ENCODE data around the gene DGLUCY.
"Not testable (repeated sequence)": the region's sequence is repeated elsewhere in the genome, so short reads cannot be mapped to it uniquely, and the experiment has no call there.

Gene DGLUCY

DNA sequence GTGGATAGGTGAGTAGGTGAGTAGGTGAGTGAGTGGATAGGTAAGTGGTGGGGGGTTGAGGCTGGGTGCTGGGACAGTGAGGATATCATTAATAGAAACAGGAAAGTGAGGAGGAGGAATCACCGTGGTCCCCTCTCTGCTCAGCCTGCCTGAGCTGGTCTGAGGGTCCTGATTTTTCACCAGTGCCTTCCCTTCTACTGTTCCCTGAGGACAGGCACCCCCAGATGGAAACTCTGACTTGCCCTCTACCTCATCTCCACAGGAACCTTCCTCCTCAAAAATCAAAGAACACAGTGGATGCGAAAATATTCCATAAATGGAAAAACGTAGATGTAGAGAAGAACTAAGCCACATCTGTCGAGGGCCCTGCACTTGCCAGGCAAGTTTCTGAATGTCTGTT is 128.8 kb downstream of the DGLUCY start:
- no CpG with 5 or more reads among the region's 4 CpGs for WGBS (ENCODE audit: extremely low coverage, insufficient coverage, low lambda C conversion rate)
- Histone ChIP-seq H3K4me1 (ENCODE audit: control insufficient read depth, low read depth, low read length) (no peaks in the 10 kb centered on the region), H3K79me2 (ENCODE audit: control insufficient read depth, insufficient read depth, low read length) (no peaks in the 10 kb centered on the region), H3K27me3 (ENCODE audit: insufficient read depth, low read length, poor library complexity) (no peaks in the 10 kb centered on the region), H2BK5ac (ENCODE audit: low read length) (no peak overlapping the region), H2BK120ac (ENCODE audit: low read depth, low read length) (no peak overlapping the region), H3K4me2 (ENCODE audit: low read length) (no peak overlapping the region), H4K8ac (ENCODE audit: low read depth, low read length) (no peak overlapping the region), H3K27ac (ENCODE audit: low read depth, low read length) (no peak overlapping the region), H3K36me3 (ENCODE audit: control insufficient read depth, insufficient read depth, low read length) (no peaks in the 10 kb centered on the region), H4K5ac (ENCODE audit: low read length) (no peak overlapping the region), H2AK5ac (ENCODE audit: low read length) (no peak overlapping the region), H3K4ac (ENCODE audit: low read depth, low read length) (no peak overlapping the region), H3K56ac (ENCODE audit: low read length) (no peak overlapping the region), H3K4me3 (ENCODE audit: low read length) (no peak overlapping the region), H3K9ac (ENCODE audit: low read length) (no peak overlapping the region), H3K79me1 (ENCODE audit: low read length) (no peaks in the 10 kb centered on the region), H3K23ac (ENCODE audit: low read length) (no peak overlapping the region), H3K18ac (ENCODE audit: low read length) (no peak overlapping the region), H2BK15ac (replicated peaks; ENCODE audit: low read depth) (no peak overlapping the region)
- DNase-seq = no peak

DNA sequence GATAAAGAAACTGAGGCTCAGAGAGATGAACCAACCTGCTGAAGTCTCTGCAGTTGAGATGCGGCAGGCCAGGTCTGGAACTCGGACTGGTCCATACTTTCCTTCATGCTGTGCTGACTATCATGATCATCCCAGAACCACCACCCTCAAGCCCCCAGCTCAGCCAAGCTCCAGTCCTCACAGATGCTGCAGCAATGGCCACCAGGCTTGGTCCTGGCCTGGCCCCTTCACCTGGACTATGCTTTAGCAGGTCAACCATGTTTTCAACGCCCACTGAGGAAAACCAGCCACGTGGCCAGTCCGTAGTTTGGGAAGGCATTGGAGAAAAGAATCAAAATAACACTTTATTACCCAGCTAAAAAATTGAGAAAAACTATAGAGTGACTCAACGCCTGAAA is 129.2 kb downstream of the DGLUCY start:
- H3K79me1 ChIP-seq (ENCODE audit: low read length) = no peaks in the 10 kb centered on the region
- H3K56ac ChIP-seq (ENCODE audit: low read length) = no peak overlapping the region
- H2BK5ac ChIP-seq (ENCODE audit: low read length) = no peak overlapping the region
- H3K27me3 ChIP-seq (ENCODE audit: insufficient read depth, low read length, poor library complexity) = no peaks in the 10 kb centered on the region
- no peak overlapping the region for H3K23ac ChIP-seq (ENCODE audit: low read length)
- H3K9ac ChIP-seq (ENCODE audit: low read length) = no peak overlapping the region
- H2BK15ac ChIP-seq (replicated peaks; ENCODE audit: low read depth) = no peak overlapping the region
- no peak overlapping the region for H3K27ac ChIP-seq (ENCODE audit: low read depth, low read length)
- no peak overlapping the region for H4K5ac ChIP-seq (ENCODE audit: low read length)
- no peak overlapping the region for H4K8ac ChIP-seq (ENCODE audit: low read depth, low read length)
- DNase-seq = no peak
- no peak overlapping the region for H3K4me3 ChIP-seq (ENCODE audit: low read length)
- WGBS (ENCODE audit: extremely low coverage, insufficient coverage, low lambda C conversion rate) = no CpG with 5 or more reads among the region's 6 CpGs
- no peaks in the 10 kb centered on the region for H3K36me3 ChIP-seq (ENCODE audit: control insufficient read depth, insufficient read depth, low read length)
- H3K18ac ChIP-seq (ENCODE audit: low read length) = no peak overlapping the region
- H2BK120ac ChIP-seq (ENCODE audit: low read depth, low read length) = no peak overlapping the region
- no peak overlapping the region for H3K4me2 ChIP-seq (ENCODE audit: low read length)
- no peak overlapping the region for H3K4ac ChIP-seq (ENCODE audit: low read depth, low read length)
- no peaks in the 10 kb centered on the region for H3K4me1 ChIP-seq (ENCODE audit: control insufficient read depth, low read depth, low read length)
- no peaks in the 10 kb centered on the region for H3K79me2 ChIP-seq (ENCODE audit: control insufficient read depth, insufficient read depth, low read length)
- H2AK5ac ChIP-seq (ENCODE audit: low read length) = no peak overlapping the region

DNA sequence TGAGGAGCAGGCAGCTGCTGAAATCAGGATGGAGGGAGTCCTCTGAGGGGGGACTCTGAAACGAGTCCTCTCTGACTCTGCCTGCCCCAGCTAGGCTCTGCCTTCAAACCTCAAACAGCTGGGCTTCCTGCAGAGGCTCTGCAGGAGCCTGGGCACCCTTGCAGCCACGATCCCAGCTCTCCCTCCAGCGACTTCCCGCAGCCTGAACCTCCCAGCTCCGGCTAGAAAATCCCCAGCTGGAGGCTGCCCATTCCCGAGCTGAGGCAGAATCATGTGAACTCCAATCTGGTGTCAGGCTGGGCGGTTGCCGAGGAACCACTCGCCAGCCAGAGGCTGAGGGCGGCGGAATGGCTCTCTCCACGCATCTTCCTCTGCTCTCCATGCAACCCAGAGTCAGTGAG is 130.6 kb downstream of the DGLUCY start, which contains the start of gene GPR68:
GPR68 (minus strand) TSS at position 204 of the 401 bp plus-strand sequence. CDS start 9,654 bp downstream, outside the sequence.
- Histone ChIP-seq H3K4me2 (ENCODE audit: low read length) (no peak within 1 kb of the TSS), H2BK5ac (ENCODE audit: low read length) (no peak within 1 kb of the TSS), H3K79me2 (ENCODE audit: control insufficient read depth, insufficient read depth, low read length) (no peaks in the 10 kb centered on the region), H3K4ac (ENCODE audit: low read depth, low read length) (no peak within 1 kb of the TSS), H3K36me3 (ENCODE audit: control insufficient read depth, insufficient read depth, low read length) (no peaks in the 10 kb centered on the region), H4K5ac (ENCODE audit: low read length) (no peak within 1 kb of the TSS), H3K27me3 (ENCODE audit: insufficient read depth, low read length, poor library complexity) (no peaks in the 10 kb centered on the region), H3K56ac (ENCODE audit: low read length) (no peak within 1 kb of the TSS), H3K4me3 (ENCODE audit: low read length) (no peak within 1 kb of the TSS), H4K8ac (ENCODE audit: low read depth, low read length) (no peak within 1 kb of the TSS), H2BK15ac (replicated peaks; ENCODE audit: low read depth) (no peak within 1 kb of the TSS), H2AK5ac (ENCODE audit: low read length) (no peak within 1 kb of the TSS), H3K4me1 (ENCODE audit: control insufficient read depth, low read depth, low read length) (no peaks in the 10 kb centered on the region), H3K18ac (ENCODE audit: low read length) (no peak within 1 kb of the TSS), H2BK120ac (ENCODE audit: low read depth, low read length) (no peak within 1 kb of the TSS), H3K23ac (ENCODE audit: low read length) (peak within 1 kb of the TSS; percentile 66), H3K27ac (ENCODE audit: low read depth, low read length) (no peak within 1 kb of the TSS), H3K9ac (ENCODE audit: low read length) (no peak within 1 kb of the TSS), H3K79me1 (ENCODE audit: low read length) (no peaks in the 10 kb centered on the region)
- DNase-seq = no peak
- no CpG with 5 or more reads among the region's 12 CpGs for WGBS (ENCODE audit: extremely low coverage, insufficient coverage, low lambda C conversion rate)

DNA sequence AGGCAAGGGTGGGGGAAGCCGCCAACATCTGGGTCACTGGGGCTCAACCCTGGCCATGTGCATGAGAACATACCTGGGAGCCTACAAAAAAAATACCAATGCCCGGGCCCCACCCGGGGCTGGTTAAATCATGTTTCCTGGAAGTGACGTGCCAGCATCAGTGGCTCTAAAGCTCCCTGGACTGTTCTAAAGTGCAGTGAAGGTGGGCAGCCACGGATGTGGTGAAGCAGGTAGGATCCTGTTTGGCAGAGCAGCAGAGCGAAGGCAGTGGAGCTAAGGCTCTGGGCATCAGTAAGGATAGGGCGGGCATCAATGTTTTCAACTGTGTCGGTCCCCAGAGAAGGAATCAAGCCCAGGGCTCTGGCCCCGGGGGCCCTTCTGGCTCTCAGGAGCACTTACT is 131.2 kb downstream of the DGLUCY start:
- Histone ChIP-seq H3K4me3 (ENCODE audit: low read length) (no peak overlapping the region), H2BK120ac (ENCODE audit: low read depth, low read length) (no peak overlapping the region), H3K56ac (ENCODE audit: low read length) (no peak overlapping the region), H3K4me1 (ENCODE audit: control insufficient read depth, low read depth, low read length) (no peaks in the 10 kb centered on the region), H3K27ac (ENCODE audit: low read depth, low read length) (no peak overlapping the region), H2AK5ac (ENCODE audit: low read length) (no peak overlapping the region), H4K5ac (ENCODE audit: low read length) (no peak overlapping the region), H3K23ac (ENCODE audit: low read length) (no peak overlapping the region), H3K27me3 (ENCODE audit: insufficient read depth, low read length, poor library complexity) (no peaks in the 10 kb centered on the region), H3K18ac (ENCODE audit: low read length) (no peak overlapping the region), H4K8ac (ENCODE audit: low read depth, low read length) (no peak overlapping the region), H3K9ac (ENCODE audit: low read length) (no peak overlapping the region), H2BK5ac (ENCODE audit: low read length) (no peak overlapping the region), H3K79me2 (ENCODE audit: control insufficient read depth, insufficient read depth, low read length) (no peaks in the 10 kb centered on the region), H3K4ac (ENCODE audit: low read depth, low read length) (no peak overlapping the region), H3K4me2 (ENCODE audit: low read length) (no peak overlapping the region), H3K79me1 (ENCODE audit: low read length) (no peaks in the 10 kb centered on the region), H2BK15ac (replicated peaks; ENCODE audit: low read depth) (no peak overlapping the region), H3K36me3 (ENCODE audit: control insufficient read depth, insufficient read depth, low read length) (no peaks in the 10 kb centered on the region)
- WGBS (ENCODE audit: extremely low coverage, insufficient coverage, low lambda C conversion rate) = no CpG with 5 or more reads among the region's 9 CpGs
- no peak for DNase-seq

DNA sequence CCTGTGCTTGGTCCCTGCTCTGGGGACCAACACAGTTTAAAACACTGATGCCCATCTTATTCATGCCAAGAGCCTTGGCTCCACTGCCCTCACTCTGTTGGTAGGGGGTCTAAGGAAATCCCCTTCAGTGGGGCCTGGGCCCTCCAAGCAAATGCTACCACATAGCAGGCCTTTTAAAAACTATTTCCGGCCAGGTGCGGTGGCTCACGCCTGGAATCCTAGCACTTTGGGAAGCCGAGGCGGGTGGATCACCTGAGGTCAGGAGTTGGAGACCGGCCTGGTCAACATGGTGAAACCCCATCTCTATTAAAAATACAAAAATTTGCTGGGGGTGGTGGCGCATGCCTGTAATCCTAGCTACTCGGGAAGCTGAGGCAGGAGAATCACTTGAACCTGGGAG is 131.7 kb downstream of the DGLUCY start:
- H3K9ac ChIP-seq (ENCODE audit: low read length); H3K4me3 ChIP-seq (ENCODE audit: low read length); H3K27ac ChIP-seq (ENCODE audit: low read depth, low read length): not testable (repeated sequence)

DNA sequence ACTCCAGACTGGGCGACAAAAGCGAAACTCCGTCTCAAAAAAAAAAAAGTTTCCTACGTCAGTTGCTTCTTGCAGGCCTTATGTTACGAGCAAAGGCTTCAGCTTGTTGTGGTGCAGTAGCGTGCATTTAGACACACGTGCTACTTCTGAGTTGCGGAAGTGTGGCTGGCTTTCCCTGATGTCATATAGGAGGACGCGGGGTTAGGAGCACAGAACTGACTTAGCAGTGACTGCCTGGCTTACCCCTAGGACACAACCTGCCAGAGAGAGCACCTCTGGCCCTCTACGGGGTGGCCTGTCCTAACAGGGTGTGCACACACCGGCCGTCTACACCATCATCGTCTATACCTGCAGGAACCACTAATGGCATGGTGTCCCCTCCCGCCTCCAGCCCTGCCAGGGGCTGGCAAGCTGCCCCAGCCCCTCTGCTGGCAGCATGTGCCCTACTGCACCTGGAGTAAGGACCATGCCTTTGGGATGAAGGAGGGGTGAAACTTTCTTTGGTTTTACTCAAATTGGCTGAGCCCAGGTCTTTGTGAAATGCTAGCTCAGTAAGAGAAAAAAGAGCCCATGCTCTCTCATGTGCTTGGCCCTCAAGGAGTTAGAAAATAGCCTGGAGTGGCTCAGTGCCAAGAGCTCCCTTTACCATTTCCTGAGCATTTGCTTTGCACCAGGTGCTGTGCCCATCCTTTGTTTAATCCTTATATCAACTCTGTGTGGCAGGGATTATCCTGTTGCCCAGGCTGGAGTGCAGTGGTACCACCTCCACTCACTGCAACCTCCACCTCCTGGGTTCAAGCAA is 132.4 kb downstream of the DGLUCY start:
- no CpG with 5 or more reads among the region's 15 CpGs for whole genome bisulfite sequencing (ENCODE audit: extremely low coverage, insufficient coverage, low lambda C conversion rate)

More for the DNA sequence above, 131.7 kb downstream of the DGLUCY start:
- no CpG with 5 or more reads among the region's 8 CpGs for WGBS (ENCODE audit: extremely low coverage, insufficient coverage, low lambda C conversion rate)
- not testable (repeated sequence) for H2AK5ac ChIP-seq (ENCODE audit: low read length); H2BK120ac ChIP-seq (ENCODE audit: low read depth, low read length); H2BK5ac ChIP-seq (ENCODE audit: low read length); H3K4ac ChIP-seq (ENCODE audit: low read depth, low read length); H3K18ac ChIP-seq (ENCODE audit: low read length); H3K79me1 ChIP-seq (ENCODE audit: low read length); H3K4me1 ChIP-seq (ENCODE audit: control insufficient read depth, low read depth, low read length); H4K8ac ChIP-seq (ENCODE audit: low read depth, low read length); H3K4me2 ChIP-seq (ENCODE audit: low read length); H3K79me2 ChIP-seq (ENCODE audit: control insufficient read depth, insufficient read depth, low read length); H3K36me3 ChIP-seq (ENCODE audit: control insufficient read depth, insufficient read depth, low read length); H3K27me3 ChIP-seq (ENCODE audit: insufficient read depth, low read length, poor library complexity); DNase-seq; H4K5ac ChIP-seq (ENCODE audit: low read length); H2BK15ac ChIP-seq (replicated peaks; ENCODE audit: low read depth); H3K56ac ChIP-seq (ENCODE audit: low read length)
- peak overlapping the region; percentile 66 for H3K23ac ChIP-seq (ENCODE audit: low read length)

More for the DNA sequence above, 132.4 kb downstream of the DGLUCY start:
- no peak for DNase-seq
- Histone ChIP-seq H2BK15ac (replicated peaks; ENCODE audit: low read depth) (no peak overlapping the region), H3K56ac (ENCODE audit: low read length) (no peak overlapping the region), H3K23ac (ENCODE audit: low read length) (no peak overlapping the region), H3K79me2 (ENCODE audit: control insufficient read depth, insufficient read depth, low read length) (no peaks in the 10 kb centered on the region), H3K79me1 (ENCODE audit: low read length) (no peaks in the 10 kb centered on the region), H2BK5ac (ENCODE audit: low read length) (no peak overlapping the region), H4K8ac (ENCODE audit: low read depth, low read length) (no peak overlapping the region), H2AK5ac (ENCODE audit: low read length) (no peak overlapping the region), H2BK120ac (ENCODE audit: low read depth, low read length) (no peak overlapping the region), H3K18ac (ENCODE audit: low read length) (no peak overlapping the region), H3K27ac (ENCODE audit: low read depth, low read length) (no peak overlapping the region), H3K4ac (ENCODE audit: low read depth, low read length) (no peak overlapping the region), H3K27me3 (ENCODE audit: insufficient read depth, low read length, poor library complexity) (no peaks in the 10 kb centered on the region), H4K5ac (ENCODE audit: low read length) (no peak overlapping the region), H3K4me1 (ENCODE audit: control insufficient read depth, low read depth, low read length) (no peaks in the 10 kb centered on the region), H3K9ac (ENCODE audit: low read length) (no peak overlapping the region), H3K4me3 (ENCODE audit: low read length) (no peak overlapping the region), H3K4me2 (ENCODE audit: low read length) (no peak overlapping the region), H3K36me3 (ENCODE audit: control insufficient read depth, insufficient read depth, low read length) (no peaks in the 10 kb centered on the region)

All from mesendoderm (in vitro differentiated cells).